Measurements from ENCODE around the gene YAP1.

YAP1 gene

GRCh38 chr11:102109896-102110760 is at the start of gene YAP1:
TSS of gene YAP1 (plus strand) at chr11:102110447. CDS start at chr11:102110849, 402 bp downstream.
- no peak for DNase-seq

DNA sequence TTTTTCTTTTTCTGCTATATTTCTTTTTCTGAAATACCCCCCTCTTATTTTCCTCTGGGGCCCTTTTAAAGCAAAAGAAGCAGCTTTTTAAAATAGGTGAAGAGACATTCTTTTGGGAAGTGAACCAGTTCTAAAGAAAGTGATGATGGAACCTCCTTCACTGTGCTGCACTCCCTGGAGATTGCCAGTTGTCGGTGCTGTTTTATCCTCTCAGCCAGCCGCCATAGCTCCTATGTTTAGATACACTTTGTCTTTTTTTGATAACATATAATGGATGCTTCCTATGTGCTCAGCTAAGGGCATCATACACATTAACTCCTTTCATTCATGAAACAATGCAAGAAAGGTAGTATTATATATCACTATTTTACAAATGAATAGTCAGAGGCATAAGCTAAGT is 49.0 kb upstream of the YAP1 start:
- no peak for DNase-seq

DNA sequence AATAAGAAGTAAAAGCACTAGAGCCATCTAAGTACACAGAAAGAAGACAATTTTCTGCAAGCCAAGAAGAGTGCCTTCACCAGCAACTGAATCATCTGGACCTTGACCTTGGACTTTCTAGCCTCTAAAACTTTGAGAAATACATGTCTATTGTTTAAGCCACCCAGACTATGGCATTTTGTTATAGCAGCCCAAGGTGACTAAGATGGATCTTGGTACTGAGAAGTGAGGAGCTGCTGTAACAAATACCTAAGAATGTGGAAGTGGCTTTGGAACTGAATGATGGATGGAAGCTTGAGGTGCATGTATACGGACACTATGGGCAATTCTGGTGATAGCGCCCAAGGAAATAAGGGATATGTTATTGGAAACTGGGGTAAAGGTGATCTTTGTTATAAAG is 48.1 kb upstream of the YAP1 start:
- no peak for DNase-seq

DNA sequence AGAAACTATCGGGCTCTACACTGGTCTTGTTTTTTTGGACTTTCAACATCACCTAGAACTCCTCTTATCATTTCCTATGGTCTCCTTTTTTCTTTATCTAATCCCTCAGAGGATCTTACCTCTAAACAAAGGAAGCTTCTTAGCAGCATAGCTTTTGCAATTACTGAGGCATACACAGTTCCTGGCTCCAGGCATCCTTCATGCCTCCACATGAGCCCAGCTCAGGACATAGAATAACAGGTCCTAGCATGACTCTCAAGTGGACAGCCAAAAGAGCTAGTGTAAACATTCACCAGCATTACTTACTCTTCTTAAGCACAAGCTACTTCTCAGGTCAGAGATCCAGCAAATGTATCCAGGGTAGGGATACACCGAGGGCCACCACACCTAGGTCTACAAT is 45.9 kb upstream of the YAP1 start:
- DNase-seq = no peak

GRCh38 chr11:102070766-102071165 is 39.5 kb upstream of the YAP1 start:
- no peak for DNase-seq

- DNase-seq = no peak
These were observed 38.5 kb upstream of the YAP1 start for GRCh38 chr11:102071497-102072472.

DNA sequence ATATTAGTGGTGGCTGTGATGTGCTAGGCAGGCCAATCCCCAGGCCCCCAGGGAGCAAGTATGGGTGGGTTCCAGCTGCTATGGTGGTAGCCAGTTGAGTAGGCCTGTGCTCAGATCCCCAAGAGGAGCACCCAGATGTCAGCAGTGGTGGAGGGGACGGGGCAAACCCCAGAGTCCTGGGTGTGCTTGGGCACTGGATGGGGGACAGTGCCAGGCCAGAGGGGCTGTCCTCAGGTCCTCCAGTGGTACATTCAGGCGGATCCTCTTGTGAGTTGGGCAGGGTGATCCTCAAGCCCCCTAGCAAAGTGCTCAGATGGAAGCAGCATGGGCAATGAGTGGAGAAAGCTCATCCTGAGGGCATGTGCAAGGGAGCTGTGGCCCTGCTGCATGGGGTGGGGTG is 37.0 kb upstream of the YAP1 start:
- no peak for DNase-seq

DNA sequence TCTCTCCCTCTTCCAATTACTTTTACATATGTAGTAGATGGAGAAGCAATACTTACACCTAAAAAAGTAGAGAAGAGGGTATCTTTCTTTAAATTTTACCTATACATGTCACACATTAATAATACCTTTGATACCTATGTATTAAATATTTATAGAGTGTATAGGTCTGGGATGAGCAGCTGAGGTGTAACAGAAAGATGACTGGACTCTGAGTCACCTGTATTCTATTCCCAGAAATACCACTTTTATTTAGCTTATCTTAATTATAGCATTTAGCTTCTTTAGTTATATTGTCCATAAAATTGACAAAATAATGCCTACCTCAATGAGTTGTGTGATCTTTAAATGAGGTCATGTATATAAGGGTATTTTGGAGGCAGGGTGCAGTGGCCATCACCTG is 30.6 kb upstream of the YAP1 start:
- DNase-seq = no peak

GRCh38 chr11:102081313-102081712 is 28.9 kb upstream of the YAP1 start:
- DNase-seq = no peak

DNA sequence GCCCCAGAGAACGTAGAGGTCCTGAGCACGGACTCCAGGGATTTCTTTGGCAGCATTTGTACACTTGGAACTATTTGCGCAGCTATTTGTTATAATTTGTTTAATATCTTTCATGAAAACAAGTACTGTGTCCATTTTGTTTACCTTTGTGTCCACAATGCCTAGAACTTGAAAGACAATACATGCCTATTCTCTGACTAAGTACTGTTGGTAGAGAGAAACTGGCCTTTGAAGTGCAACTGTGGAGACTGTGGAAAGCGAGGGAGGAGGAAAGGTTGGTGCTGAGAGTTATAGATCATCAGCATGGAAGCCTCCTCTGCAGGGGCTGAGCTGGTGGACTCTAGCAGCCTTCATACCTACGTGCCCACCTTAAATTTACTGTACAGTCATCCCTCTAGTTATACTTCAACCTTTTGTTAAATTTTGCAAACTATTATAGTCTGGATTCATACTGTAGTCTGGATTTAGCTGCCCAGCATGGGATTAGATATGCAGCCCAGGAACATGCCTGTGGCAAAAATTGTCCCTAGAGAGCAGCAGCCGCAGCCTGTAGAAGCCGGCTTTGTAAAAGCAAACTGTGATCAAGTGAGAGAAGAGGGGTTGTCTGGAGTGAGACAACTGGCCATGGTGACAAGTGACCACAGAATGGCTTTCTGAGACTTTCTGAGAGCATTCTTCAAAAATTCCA is 24.2 kb upstream of the YAP1 start:
- no peak for DNase-seq

DNA sequence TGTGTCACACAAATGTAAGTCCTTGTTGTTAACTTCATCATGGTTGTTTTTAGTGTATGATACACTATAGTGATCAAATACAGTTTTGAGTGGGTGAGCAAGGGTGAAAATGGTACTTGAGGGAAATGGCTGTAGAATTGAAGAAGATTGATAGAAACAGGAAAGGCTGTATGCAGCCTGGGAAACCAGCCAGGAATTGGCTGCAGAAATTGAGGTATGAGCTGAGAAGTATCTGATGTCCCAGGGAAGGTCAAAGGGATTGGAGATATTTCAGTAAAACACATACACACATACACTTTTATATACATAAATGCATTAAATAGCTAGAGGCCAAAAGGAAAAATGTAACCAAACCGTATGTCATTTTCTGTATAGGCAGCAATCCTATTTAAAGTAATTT is 13.1 kb upstream of the YAP1 start:
- no peak for DNase-seq

DNA sequence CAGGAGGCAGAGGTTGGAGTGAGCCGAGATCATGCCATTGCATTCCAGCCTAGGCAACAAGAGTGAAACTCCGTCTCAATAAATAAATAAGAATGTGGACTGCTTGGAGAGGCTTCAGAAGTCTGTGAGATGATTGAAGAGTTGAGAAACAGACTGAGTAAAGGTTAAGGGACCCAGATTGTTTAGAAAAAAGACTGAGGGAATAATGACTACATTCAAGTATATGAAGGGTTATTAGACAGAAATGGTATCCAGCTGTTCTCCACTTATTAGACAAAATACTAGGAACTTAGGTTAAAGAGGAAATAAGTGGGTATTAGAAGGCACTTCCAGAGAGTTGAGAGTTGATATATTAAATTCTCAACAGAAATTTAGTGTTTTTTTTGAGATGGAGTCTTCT is 10.5 kb upstream of the YAP1 start:
- no peak for DNase-seq

GRCh38 chr11:102108734-102109440 is 1.4 kb upstream of the YAP1 start:
- DNase-seq = no peak

DNA sequence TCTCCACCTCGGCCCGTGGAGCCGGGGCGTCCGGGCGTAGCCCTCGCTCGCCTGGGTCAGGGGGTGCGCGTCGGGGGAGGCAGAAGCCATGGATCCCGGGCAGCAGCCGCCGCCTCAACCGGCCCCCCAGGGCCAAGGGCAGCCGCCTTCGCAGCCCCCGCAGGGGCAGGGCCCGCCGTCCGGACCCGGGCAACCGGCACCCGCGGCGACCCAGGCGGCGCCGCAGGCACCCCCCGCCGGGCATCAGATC is 439 bp downstream of the YAP1 start:
- DNase-seq = no peak

- no peak for DNase-seq
These were observed 952 bp downstream of the YAP1 start for GRCh38 chr11:102111011-102111786.

- DNase-seq = no peak
These were observed 1.7 kb downstream of the YAP1 start for GRCh38 chr11:102111787-102112508.

DNA sequence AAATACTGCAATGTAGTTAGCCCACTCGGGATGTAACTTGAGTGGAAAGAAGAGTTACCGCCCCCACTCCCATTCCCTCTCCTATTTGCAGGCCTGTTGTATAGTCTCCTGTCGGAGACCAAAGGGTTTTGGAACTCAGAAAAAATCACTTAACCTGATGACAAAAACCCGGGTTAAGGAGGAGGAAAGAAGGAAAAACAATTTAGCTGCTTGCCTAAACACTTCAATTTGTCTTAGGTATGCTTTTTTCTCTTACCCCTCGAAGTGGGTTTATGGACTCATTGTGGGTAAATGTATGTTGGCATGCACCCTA is 2.2 kb downstream of the YAP1 start:
- no peak for DNase-seq

DNA sequence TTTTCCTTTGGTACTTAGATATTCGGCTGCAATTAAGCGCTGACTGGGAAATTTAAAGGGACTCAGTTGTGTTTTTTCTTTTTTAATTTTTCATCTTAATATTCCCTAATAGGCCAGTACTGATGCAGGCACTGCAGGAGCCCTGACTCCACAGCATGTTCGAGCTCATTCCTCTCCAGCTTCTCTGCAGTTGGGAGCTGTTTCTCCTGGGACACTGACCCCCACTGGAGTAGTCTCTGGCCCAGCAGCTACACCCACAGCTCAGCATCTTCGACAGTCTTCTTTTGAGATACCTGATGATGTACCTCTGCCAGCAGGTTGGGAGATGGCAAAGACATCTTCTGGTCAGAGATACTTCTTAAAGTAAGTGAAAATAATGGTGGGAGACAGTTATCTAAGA is 3.8 kb downstream of the YAP1 start:
- DNase-seq = no peak

DNA sequence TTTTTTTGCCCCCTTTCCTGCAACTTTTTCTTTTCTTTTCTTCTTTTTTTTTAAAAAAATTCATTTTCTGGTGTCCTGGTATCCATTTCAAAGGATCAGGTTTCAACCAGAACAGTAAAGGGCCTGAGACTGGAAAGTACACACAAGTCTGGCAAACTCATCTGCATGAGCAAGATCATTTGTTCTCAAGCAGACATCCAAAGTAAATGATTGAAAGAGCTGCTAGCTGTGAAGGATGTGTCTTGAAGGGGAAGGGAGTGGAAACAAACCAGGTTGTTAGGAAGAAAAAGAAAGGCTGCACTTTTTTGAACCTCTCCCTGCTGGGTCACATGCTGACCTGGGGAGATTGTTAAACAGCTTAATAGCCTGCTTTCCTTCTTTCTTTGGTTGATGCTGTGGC is 5.3 kb downstream of the YAP1 start:
- DNase-seq = no peak

DNA sequence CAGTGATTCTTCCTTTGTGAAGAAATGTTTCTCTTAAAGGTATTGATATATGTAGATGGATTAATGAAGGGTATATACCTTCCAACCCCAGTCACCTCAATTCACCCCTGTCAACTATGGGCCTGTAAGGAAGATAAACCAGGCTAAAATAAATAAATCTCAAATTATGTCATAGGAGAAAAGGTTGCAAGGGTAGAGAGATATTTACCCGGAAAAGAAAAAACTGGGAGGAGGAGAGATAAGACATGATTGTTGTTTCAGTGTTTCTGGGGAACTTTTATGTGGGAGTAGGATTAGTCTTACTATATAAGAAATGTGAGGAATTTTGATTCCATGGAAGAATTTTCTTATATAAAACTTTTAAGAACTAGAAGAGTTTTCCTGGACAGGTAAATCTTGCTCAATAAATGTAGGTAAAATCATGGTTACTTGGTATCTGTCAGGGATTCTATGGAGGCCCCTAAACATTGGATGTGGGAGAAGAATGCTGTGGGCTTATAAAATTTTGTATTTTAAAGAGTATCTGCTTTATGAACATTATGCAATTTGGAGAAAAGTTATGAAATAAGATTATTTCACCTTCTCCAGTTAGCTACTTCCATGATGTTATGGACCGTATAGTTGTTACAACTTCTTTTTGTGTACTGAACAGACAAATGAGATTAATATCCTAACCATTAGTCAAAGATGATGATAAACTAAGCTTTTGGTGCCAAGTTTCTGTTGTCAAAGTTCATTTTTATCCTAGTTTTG is 6.4 kb downstream of the YAP1 start:
- no peak for DNase-seq

Measured in NCI-H187 treated with DMSO at 0.1 percent for 48 hours (cell line).